ENCODE data around the gene DOCK2. TPM values are rescaled to one million over a fixed set of nuclear protein-coding genes. Genes with fewer than 3 reads are reported as not detected.
"Not testable (repeated sequence)": the region's sequence is repeated elsewhere in the genome, so short reads cannot be mapped to it uniquely, and the experiment has no call there.

DOCK2 gene
- total RNA-seq (100 to 1,000 TPM; 249 to 284 TPM), total RNA-seq (491 to 495 reads per million in 2 donors)

GRCh38 chr5:169637085-169637548 lies at the start of gene DOCK2:
Gene DOCK2, plus strand, starts transcription at chr5:169637275. Its CDS starts 52 bp downstream, at chr5:169637327.
- H3K4me3 Mint-ChIP-seq = peak within 1 kb of the TSS; percentile 97
- peaks cover 35% of the 10 kb centered on the region for H3K4me1 Mint-ChIP-seq
- DNase-seq = peak; percentile 34 to 46 (median 40)
- H3K27ac Mint-ChIP-seq = peak within 1 kb of the TSS; percentile 95
- peak; percentile 84 for ATAC-seq
- H3K36me3 Mint-ChIP-seq (ENCODE audit: low read depth) = peaks cover 2% of the 10 kb centered on the region
- H3K27me3 Mint-ChIP-seq = peaks cover 4% of the 10 kb centered on the region
- H3K9me3 ChIP-seq (ENCODE audit: control insufficient read depth, low read length, poor library complexity, severe bottlenecking) = no peaks in the 10 kb centered on the region

GRCh38 chr5:169590602-169591001 lies 46.5 kb upstream of the DOCK2 start:
- H3K36me3 Mint-ChIP-seq (ENCODE audit: low read depth) = peaks cover 13% of the 10 kb centered on the region
- no peak overlapping the region for H3K4me3 Mint-ChIP-seq
- ATAC-seq (no peak), DNase-seq (no peak)
- peaks cover 10% of the 10 kb centered on the region for H3K4me1 Mint-ChIP-seq
- H3K9me3 ChIP-seq (ENCODE audit: control insufficient read depth, low read length, poor library complexity, severe bottlenecking) = no peaks in the 10 kb centered on the region
- no peak overlapping the region for H3K27ac Mint-ChIP-seq
- H3K27me3 Mint-ChIP-seq = no peaks in the 10 kb centered on the region

GRCh38 chr5:169591636-169592035 lies 45.4 kb upstream of the DOCK2 start:
- H3K27me3 Mint-ChIP-seq = no peaks in the 10 kb centered on the region
- peaks cover 9% of the 10 kb centered on the region for H3K36me3 Mint-ChIP-seq (ENCODE audit: low read depth)
- no peak overlapping the region for H3K27ac Mint-ChIP-seq
- no peak overlapping the region for H3K4me3 Mint-ChIP-seq
- DNase-seq (no peak), ATAC-seq (no peak)
- H3K9me3 ChIP-seq (ENCODE audit: control insufficient read depth, low read length, poor library complexity, severe bottlenecking) = no peaks in the 10 kb centered on the region
- peaks cover 4% of the 10 kb centered on the region for H3K4me1 Mint-ChIP-seq

GRCh38 chr5:169592937-169593650 lies 44.0 kb upstream of the DOCK2 start:
- no peaks in the 10 kb centered on the region for H3K9me3 ChIP-seq (ENCODE audit: control insufficient read depth, low read length, poor library complexity, severe bottlenecking)
- H3K36me3 Mint-ChIP-seq (ENCODE audit: low read depth) = peaks cover 9% of the 10 kb centered on the region

GRCh38 chr5:169595172-169595820 lies 41.8 kb upstream of the DOCK2 start:
- H3K4me1 Mint-ChIP-seq = no peaks in the 10 kb centered on the region
- peaks cover 9% of the 10 kb centered on the region for H3K36me3 Mint-ChIP-seq (ENCODE audit: low read depth)
- H3K9me3 ChIP-seq (ENCODE audit: control insufficient read depth, low read length, poor library complexity, severe bottlenecking) = no peaks in the 10 kb centered on the region
- H3K27me3 Mint-ChIP-seq = no peaks in the 10 kb centered on the region
- DNase-seq (no peak), ATAC-seq (no peak)
- H3K27ac Mint-ChIP-seq = no peak overlapping the region
- H3K4me3 Mint-ChIP-seq = no peak overlapping the region

More at GRCh38 chr5:169592937-169593650, 44.0 kb upstream of the DOCK2 start:
- no peak for ATAC-seq
- no peak for DNase-seq
- H3K27ac Mint-ChIP-seq = no peak overlapping the region
- no peaks in the 10 kb centered on the region for H3K27me3 Mint-ChIP-seq
- H3K4me1 Mint-ChIP-seq = no peaks in the 10 kb centered on the region
- no peak overlapping the region for H3K4me3 Mint-ChIP-seq

- DNase-seq (no peak), ATAC-seq (no peak)
- Mint-ChIP-seq H3K27me3 (no peaks in the 10 kb centered on the region), H3K36me3 (ENCODE audit: low read depth) (peaks cover 15% of the 10 kb centered on the region), H3K4me1 (no peaks in the 10 kb centered on the region), H3K27ac (peak overlapping the region; percentile 47), H3K4me3 (no peak overlapping the region)
- H3K9me3 ChIP-seq (ENCODE audit: control insufficient read depth, low read length, poor library complexity, severe bottlenecking) = no peaks in the 10 kb centered on the region
Observed at GRCh38 chr5:169599451-169599850, 37.6 kb upstream of the DOCK2 start.

GRCh38 chr5:169602535-169602934 lies 34.5 kb upstream of the DOCK2 start:
- Mint-ChIP-seq H3K27ac (peak overlapping the region; percentile 39), H3K4me1 (no peaks in the 10 kb centered on the region), H3K4me3 (no peak overlapping the region), H3K36me3 (ENCODE audit: low read depth) (peaks cover 15% of the 10 kb centered on the region), H3K27me3 (no peaks in the 10 kb centered on the region)
- ATAC-seq (no peak), DNase-seq (no peak)
- no peaks in the 10 kb centered on the region for H3K9me3 ChIP-seq (ENCODE audit: control insufficient read depth, low read length, poor library complexity, severe bottlenecking)

GRCh38 chr5:169606279-169606678 lies 30.8 kb upstream of the DOCK2 start:
- ATAC-seq (no peak), DNase-seq (no peak)
- no peaks in the 10 kb centered on the region for H3K9me3 ChIP-seq (ENCODE audit: control insufficient read depth, low read length, poor library complexity, severe bottlenecking)
- no peak overlapping the region for H3K27ac Mint-ChIP-seq
- H3K36me3 Mint-ChIP-seq (ENCODE audit: low read depth) = peaks cover 10% of the 10 kb centered on the region
- H3K27me3 Mint-ChIP-seq = no peaks in the 10 kb centered on the region
- no peak overlapping the region for H3K4me3 Mint-ChIP-seq
- no peaks in the 10 kb centered on the region for H3K4me1 Mint-ChIP-seq

GRCh38 chr5:169607882-169608281 lies 29.2 kb upstream of the DOCK2 start:
- Mint-ChIP-seq H3K27me3 (no peaks in the 10 kb centered on the region), H3K4me3 (no peak overlapping the region), H3K36me3 (ENCODE audit: low read depth) (peaks cover 2% of the 10 kb centered on the region), H3K27ac (no peak overlapping the region), H3K4me1 (no peaks in the 10 kb centered on the region)
- ATAC-seq (no peak), DNase-seq (no peak)
- no peaks in the 10 kb centered on the region for H3K9me3 ChIP-seq (ENCODE audit: control insufficient read depth, low read length, poor library complexity, severe bottlenecking)

- H3K4me3 Mint-ChIP-seq = no peak overlapping the region
- H3K27ac Mint-ChIP-seq = no peak overlapping the region
Observed at GRCh38 chr5:169609716-169610115, 27.4 kb upstream of the DOCK2 start.

GRCh38 chr5:169610606-169611005 lies 26.5 kb upstream of the DOCK2 start:
- Mint-ChIP-seq H3K27ac (no peak overlapping the region), H3K4me3 (no peak overlapping the region), H3K4me1 (no peaks in the 10 kb centered on the region), H3K27me3 (no peaks in the 10 kb centered on the region), H3K36me3 (ENCODE audit: low read depth) (peaks cover 2% of the 10 kb centered on the region)
- ATAC-seq (no peak), DNase-seq (no peak)
- no peaks in the 10 kb centered on the region for H3K9me3 ChIP-seq (ENCODE audit: control insufficient read depth, low read length, poor library complexity, severe bottlenecking)

More at GRCh38 chr5:169609716-169610115, 27.4 kb upstream of the DOCK2 start:
- no peaks in the 10 kb centered on the region for H3K9me3 ChIP-seq (ENCODE audit: control insufficient read depth, low read length, poor library complexity, severe bottlenecking)
- no peak for DNase-seq
- Mint-ChIP-seq H3K4me1 (no peaks in the 10 kb centered on the region), H3K36me3 (ENCODE audit: low read depth) (peaks cover 2% of the 10 kb centered on the region), H3K27me3 (no peaks in the 10 kb centered on the region)
- ATAC-seq = no peak

- Mint-ChIP-seq H3K27me3 (no peaks in the 10 kb centered on the region), H3K4me1 (no peaks in the 10 kb centered on the region), H3K36me3 (ENCODE audit: low read depth) (peaks cover 4% of the 10 kb centered on the region), H3K27ac (no peak overlapping the region), H3K4me3 (no peak overlapping the region)
- ATAC-seq = no peak
- no peak for DNase-seq
- no peaks in the 10 kb centered on the region for H3K9me3 ChIP-seq (ENCODE audit: control insufficient read depth, low read length, poor library complexity, severe bottlenecking)
Observed at GRCh38 chr5:169615561-169615960, 21.5 kb upstream of the DOCK2 start.

GRCh38 chr5:169624307-169624706 lies 12.8 kb upstream of the DOCK2 start:
- not testable (repeated sequence) for H3K9me3 ChIP-seq (ENCODE audit: control insufficient read depth, low read length, poor library complexity, severe bottlenecking); DNase-seq; H3K27me3 Mint-ChIP-seq; H3K4me3 Mint-ChIP-seq; H3K27ac Mint-ChIP-seq; H3K36me3 Mint-ChIP-seq (ENCODE audit: low read depth); ATAC-seq; H3K4me1 Mint-ChIP-seq
